HL-60 (cell line): ENCODE data around the gene TMEM244.

Source experiments
- DNase-seq, 2 experiments: peaks; one replicate each; pipeline ENCODE4 v3.0.0-alpha.2; 2010 to 2020; ENCODE audit warnings: low read depth in 1 of 2, low spot score in 1 of 2
- H3K27ac ChIP-seq: fragments of 250-450 bp; sonication (Bioruptor Pico); replicated peaks from 2 replicates; pipeline ENCODE4 v1.5.1; 2020; ENCODE audit warnings: mild to moderate bottlenecking, moderate library complexity
- H3K27me3 ChIP-seq: fragments of 250-450 bp; sonication (Bioruptor Pico); 2 replicates; pipeline ENCODE4 v1.5.1; 2021; ENCODE audit warnings: mild to moderate bottlenecking, moderate library complexity; ENCODE audit not compliant: insufficient read depth, poor library complexity, severe bottlenecking
- H3K4me3 ChIP-seq: replicated peaks from 2 replicates; pipeline ENCODE4 v1.5.1; 2011; ENCODE audit warnings: mild to moderate bottlenecking, control low read depth, low read length; ENCODE audit not compliant: insufficient read depth
- CTCF ChIP-seq: IDR thresholded peaks from one replicate; pipeline ENCODE4 v1.5.1; 2011; ENCODE audit warnings: low read length, control low read depth, inconsistent platforms; ENCODE audit not compliant: insufficient read depth
- GABPA ChIP-seq: IDR thresholded peaks from 2 replicates; pipeline ENCODE4 v1.6.1; 2012; ENCODE audit warnings: low read depth
- POLR2AphosphoS5 ChIP-seq: IDR thresholded peaks from 2 replicates; pipeline ENCODE4 v1.6.1; 2012; ENCODE audit warnings: low read depth
- SPI1 ChIP-seq: IDR thresholded peaks from 2 replicates; pipeline ENCODE4 v1.6.1; 2012; ENCODE audit warnings: low read depth, mild to moderate bottlenecking, borderline replicate concordance
- TF ChIP-seq, protein P1 (sequence below): IDR thresholded peaks from 2 replicates; pipeline ENCODE4 v1.6.1; 2012; ENCODE audit warnings: low read depth; ENCODE audit not compliant: insufficient replicate concordance

The TMEM244 gene

DNA sequence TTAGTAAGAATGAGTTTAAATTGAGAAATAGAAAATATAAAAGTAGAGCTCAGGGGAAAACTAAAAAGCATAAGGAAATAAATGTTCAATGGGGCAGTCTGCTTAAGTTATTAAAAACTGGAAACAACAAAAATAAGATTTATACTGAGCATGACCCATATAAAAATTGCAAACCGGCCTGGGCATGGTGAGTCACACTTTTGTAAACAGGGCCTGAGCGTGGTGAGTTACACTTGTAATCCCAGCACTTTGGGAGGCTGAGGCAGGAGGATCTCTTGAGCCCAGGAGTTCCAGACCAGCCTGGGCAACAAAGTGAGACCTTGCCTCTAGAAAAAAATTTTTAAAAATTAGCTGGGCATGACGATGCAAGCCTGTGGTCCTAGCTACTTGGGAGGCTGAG lies 74.6 kb downstream of the TMEM244 start:
- no peak for DNase-seq
- no peaks in the 10 kb centered on the region for H3K27me3 ChIP-seq
- TF ChIP-seq SPI1, result no peak
- no peak for TF ChIP-seq GABPA
- TF ChIP-seq POLR2AphosphoS5, result no peak
- TF ChIP-seq, protein P1, sequence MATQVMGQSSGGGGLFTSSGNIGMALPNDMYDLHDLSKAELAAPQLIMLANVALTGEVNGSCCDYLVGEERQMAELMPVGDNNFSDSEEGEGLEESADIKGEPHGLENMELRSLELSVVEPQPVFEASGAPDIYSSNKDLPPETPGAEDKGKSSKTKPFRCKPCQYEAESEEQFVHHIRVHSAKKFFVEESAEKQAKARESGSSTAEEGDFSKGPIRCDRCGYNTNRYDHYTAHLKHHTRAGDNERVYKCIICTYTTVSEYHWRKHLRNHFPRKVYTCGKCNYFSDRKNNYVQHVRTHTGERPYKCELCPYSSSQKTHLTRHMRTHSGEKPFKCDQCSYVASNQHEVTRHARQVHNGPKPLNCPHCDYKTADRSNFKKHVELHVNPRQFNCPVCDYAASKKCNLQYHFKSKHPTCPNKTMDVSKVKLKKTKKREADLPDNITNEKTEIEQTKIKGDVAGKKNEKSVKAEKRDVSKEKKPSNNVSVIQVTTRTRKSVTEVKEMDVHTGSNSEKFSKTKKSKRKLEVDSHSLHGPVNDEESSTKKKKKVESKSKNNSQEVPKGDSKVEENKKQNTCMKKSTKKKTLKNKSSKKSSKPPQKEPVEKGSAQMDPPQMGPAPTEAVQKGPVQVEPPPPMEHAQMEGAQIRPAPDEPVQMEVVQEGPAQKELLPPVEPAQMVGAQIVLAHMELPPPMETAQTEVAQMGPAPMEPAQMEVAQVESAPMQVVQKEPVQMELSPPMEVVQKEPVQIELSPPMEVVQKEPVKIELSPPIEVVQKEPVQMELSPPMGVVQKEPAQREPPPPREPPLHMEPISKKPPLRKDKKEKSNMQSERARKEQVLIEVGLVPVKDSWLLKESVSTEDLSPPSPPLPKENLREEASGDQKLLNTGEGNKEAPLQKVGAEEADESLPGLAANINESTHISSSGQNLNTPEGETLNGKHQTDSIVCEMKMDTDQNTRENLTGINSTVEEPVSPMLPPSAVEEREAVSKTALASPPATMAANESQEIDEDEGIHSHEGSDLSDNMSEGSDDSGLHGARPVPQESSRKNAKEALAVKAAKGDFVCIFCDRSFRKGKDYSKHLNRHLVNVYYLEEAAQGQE, result no peak
- no peak for TF ChIP-seq CTCF
- no peak overlapping the region for H3K4me3 ChIP-seq
- no peak overlapping the region for H3K27ac ChIP-seq

DNA sequence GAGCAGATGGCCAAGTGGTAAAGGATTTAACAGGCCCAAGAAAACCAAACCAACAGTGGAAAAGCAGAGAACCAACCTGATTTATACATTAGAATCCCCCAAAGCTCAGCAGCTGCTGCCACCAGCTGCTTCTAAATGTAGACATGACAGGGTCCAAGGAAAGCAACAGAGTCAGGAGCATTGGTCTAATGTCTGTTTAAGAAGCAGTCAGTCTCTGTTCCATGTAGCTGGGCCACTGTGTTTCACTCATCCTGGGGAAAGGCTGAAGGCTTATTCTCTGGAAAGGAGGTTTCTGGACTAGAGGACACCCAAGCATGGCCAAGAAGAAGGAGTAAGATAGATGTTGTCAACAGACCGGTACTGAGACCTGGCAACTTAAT lies 75.4 kb downstream of the TMEM244 start:
- no peak for TF ChIP-seq SPI1
- no peak for TF ChIP-seq GABPA
- TF ChIP-seq CTCF, result no peak
- TF ChIP-seq POLR2AphosphoS5, result no peak
- TF ChIP-seq, protein P1, result no peak
- no peak for DNase-seq
- no peaks in the 10 kb centered on the region for H3K27me3 ChIP-seq
- H3K27ac ChIP-seq, result no peak overlapping the region
- H3K4me3 ChIP-seq, result no peak overlapping the region

DNA sequence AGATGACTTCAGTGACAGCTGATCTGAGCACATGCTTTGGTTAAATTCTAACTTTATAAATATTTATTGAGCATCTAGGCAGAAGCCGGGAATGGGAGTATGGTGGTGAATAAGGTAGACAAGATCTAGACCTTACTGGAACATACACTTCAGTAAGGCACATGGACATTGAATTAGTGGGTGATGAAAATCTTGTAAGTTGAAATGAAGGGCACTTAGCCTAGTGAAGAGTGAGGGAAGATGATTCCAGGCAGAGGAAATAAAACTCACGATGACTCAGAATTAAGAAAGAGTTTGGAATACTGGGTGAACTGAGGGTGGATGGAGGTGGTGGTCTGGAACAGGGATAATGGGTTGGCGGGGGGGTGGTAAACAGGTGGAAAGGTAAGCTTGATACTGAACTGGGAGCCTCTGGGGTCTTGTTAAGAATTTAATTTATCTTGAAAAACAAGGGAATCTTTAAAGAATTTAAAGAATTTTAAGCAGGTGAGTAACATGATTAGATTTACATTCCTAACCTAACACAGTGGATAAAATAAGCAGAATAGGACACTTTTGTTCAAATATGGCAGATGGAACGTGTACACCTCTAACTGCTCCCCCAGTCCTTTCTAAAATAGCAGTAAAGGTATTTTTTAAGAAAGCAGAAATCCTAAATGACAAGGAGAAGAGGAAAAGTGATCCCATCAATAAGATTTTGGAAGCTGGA lies 75.9 kb downstream of the TMEM244 start:
- no peak for TF ChIP-seq CTCF
- no peak for TF ChIP-seq GABPA
- TF ChIP-seq SPI1, result no peak
- TF ChIP-seq, protein P1, result no peak
- TF ChIP-seq POLR2AphosphoS5, result no peak
- H3K27ac ChIP-seq, result no peak overlapping the region
- H3K27me3 ChIP-seq, result no peaks in the 10 kb centered on the region
- DNase-seq, result no peak
- no peak overlapping the region for H3K4me3 ChIP-seq
